GM19238 (cell line): ENCODE data around the gene IQCK.
A peak's percentile ranks its signal among the peaks of the same experiment; 100 is the strongest.

ENCODE experiments used
- DNase-seq: peaks from one replicate; pipeline ENCODE4 v3.0.0; 2011; ENCODE audit warnings: low spot score; ENCODE audit not compliant: insufficient read length

The IQCK gene

GRCh38 chr16:19883966-19884485, 166.0 kb downstream of the IQCK start:
- no peak for DNase-seq

GRCh38 chr16:19884611-19885450, 166.8 kb downstream of the IQCK start, which contains the start of gene GPRC5B:
Gene GPRC5B (minus strand): TSS chr16:19884848. CDS start chr16:19872845, 12,003 bp downstream.
- peak; percentile 37 for DNase-seq

- DNase-seq: no peak
Observed at GRCh38 chr16:19885451-19886072, 167.5 kb downstream of the IQCK start.

- peak; percentile 46 for DNase-seq
Observed at GRCh38 chr16:19886073-19886941, 168.2 kb downstream of the IQCK start.

GRCh38 chr16:19888834-19889233, 170.8 kb downstream of the IQCK start:
- DNase-seq: no peak

GRCh38 chr16:19890901-19891300, 172.8 kb downstream of the IQCK start:
- DNase-seq: no peak

GRCh38 chr16:19892902-19893301, 174.8 kb downstream of the IQCK start:
- DNase-seq: no peak

GRCh38 chr16:19894586-19894985, 176.5 kb downstream of the IQCK start:
- DNase-seq: no peak

GRCh38 chr16:19896951-19897350, 178.9 kb downstream of the IQCK start:
- no peak for DNase-seq

GRCh38 chr16:19898166-19898565, 180.1 kb downstream of the IQCK start:
- no peak for DNase-seq

GRCh38 chr16:19898924-19899604, 181.0 kb downstream of the IQCK start:
- peak; percentile 27 for DNase-seq

GRCh38 chr16:19899605-19899955, 181.5 kb downstream of the IQCK start:
- DNase-seq: no peak

- no peak for DNase-seq
Observed at GRCh38 chr16:19901164-19901563, 183.1 kb downstream of the IQCK start.

- DNase-seq: peak; percentile 59
Observed at GRCh38 chr16:19907161-19907992, 189.3 kb downstream of the IQCK start.
